Fibroblast of skin of right biceps (primary cell): ENCODE measurements around the gene P2RX3.
A peak's percentile ranks its signal among the peaks of the same experiment; 100 is the strongest.
"Not testable (repeated sequence)": the region's sequence is repeated elsewhere in the genome, so short reads cannot be mapped to it uniquely, and the experiment has no call there.

Experiments
- DNase-seq: peaks from one replicate; pipeline ENCODE4 v3.0.0-alpha.2; 2013

Gene P2RX3

GRCh38 chr11:57325735-57326048 is 12.5 kb upstream of the P2RX3 start:
- no peak for DNase-seq

- no peak for DNase-seq
These were observed 10.4 kb upstream of the P2RX3 start for GRCh38 chr11:57327721-57328120.

- no peak for DNase-seq
These were observed 8.1 kb upstream of the P2RX3 start for GRCh38 chr11:57330029-57330428.

- DNase-seq, result no peak
These were observed 6.4 kb upstream of the P2RX3 start for GRCh38 chr11:57331720-57332119.

GRCh38 chr11:57332694-57333440 is 5.3 kb upstream of the P2RX3 start:
- DNase-seq, result no peak

- DNase-seq, result no peak
These were observed 3.2 kb upstream of the P2RX3 start for GRCh38 chr11:57335023-57335342.

GRCh38 chr11:57335343-57336110 is 2.6 kb upstream of the P2RX3 start, which contains the start of gene SSRP1:
SSRP1 (minus strand) TSS chr11:57335892; CDS start chr11:57335121, 771 bp downstream.
- peak; percentile 91 for DNase-seq

- DNase-seq, result no peak
These were observed 2.0 kb upstream of the P2RX3 start for GRCh38 chr11:57336111-57336666.

GRCh38 chr11:57336856-57337255 is 1.3 kb upstream of the P2RX3 start:
- not testable (repeated sequence) for DNase-seq

- DNase-seq, result no peak
These were observed 1.2 kb downstream of the P2RX3 start for GRCh38 chr11:57339328-57339727.

- peak; percentile 53 for DNase-seq
These were observed 2.0 kb downstream of the P2RX3 start for GRCh38 chr11:57340039-57340615.

GRCh38 chr11:57341250-57341808 is 3.2 kb downstream of the P2RX3 start:
- DNase-seq, result no peak

- DNase-seq, result no peak
These were observed 4.5 kb downstream of the P2RX3 start for GRCh38 chr11:57342702-57343101.

- DNase-seq, result no peak
These were observed 5.7 kb downstream of the P2RX3 start for GRCh38 chr11:57343825-57344224.

GRCh38 chr11:57344826-57345225 is 6.7 kb downstream of the P2RX3 start:
- DNase-seq, result no peak

GRCh38 chr11:57345555-57346211 is 7.5 kb downstream of the P2RX3 start:
- DNase-seq, result peak; percentile 67

GRCh38 chr11:57347336-57347735 is 9.2 kb downstream of the P2RX3 start:
- no peak for DNase-seq

- DNase-seq, result no peak
These were observed 9.9 kb downstream of the P2RX3 start for GRCh38 chr11:57348052-57348451.

GRCh38 chr11:57348636-57349313 is 10.6 kb downstream of the P2RX3 start:
- DNase-seq, result no peak

GRCh38 chr11:57349491-57350274 is 11.5 kb downstream of the P2RX3 start:
- peak; percentile 22 for DNase-seq

- no peak for DNase-seq
These were observed 14.9 kb downstream of the P2RX3 start for GRCh38 chr11:57353036-57353435.

GRCh38 chr11:57353446-57353845 is 15.3 kb downstream of the P2RX3 start:
- DNase-seq, result no peak
